Measurements from ENCODE around the gene DTX3.

- no peak for TF ChIP-seq CTCF (IDR thresholded peaks at IDR 0.05)
- TF ChIP-seq POLR2A (IDR thresholded peaks at IDR 0.05): no peak
These were observed 9.7 kb downstream of the DTX3 start for GRCh38 chr12:57614178-57614947.

Data from body of pancreas (tissue), 4 donors.